NCI-H226 (cell line): ENCODE results near the gene EPSTI1.
"Not testable (repeated sequence)": the region's sequence is repeated elsewhere in the genome, so short reads cannot be mapped to it uniquely, and the experiment has no call there.

ENCODE experiments used
- DNase-seq: peaks from one replicate; pipeline ENCODE4 v3.0.0-alpha.2; 2015

The EPSTI1 gene

GRCh38 chr13:42891591-42891990 lies 100.5 kb downstream of the EPSTI1 start:
- DNase-seq: no peak

GRCh38 chr13:42885325-42885724 lies 106.7 kb downstream of the EPSTI1 start:
- no peak for DNase-seq

- DNase-seq: no peak
Measured at GRCh38 chr13:42883771-42884467, 108.1 kb downstream of the EPSTI1 start.

- DNase-seq: no peak
Measured at GRCh38 chr13:42883142-42883541, 108.9 kb downstream of the EPSTI1 start.

GRCh38 chr13:42880056-42880605 lies 111.9 kb downstream of the EPSTI1 start:
- no peak for DNase-seq

- DNase-seq: no peak
Measured at GRCh38 chr13:42878721-42879120, 113.3 kb downstream of the EPSTI1 start.

- DNase-seq: peak; percentile 62
Measured at GRCh38 chr13:42876887-42877545, 115.0 kb downstream of the EPSTI1 start.

- no peak for DNase-seq
Measured at GRCh38 chr13:42876270-42876714, 115.7 kb downstream of the EPSTI1 start.

- DNase-seq: no peak
Measured at GRCh38 chr13:42875475-42876269, 116.4 kb downstream of the EPSTI1 start.

- no peak for DNase-seq
Measured at GRCh38 chr13:42874221-42874620, 117.8 kb downstream of the EPSTI1 start.

GRCh38 chr13:42873081-42873480 lies 119.0 kb downstream of the EPSTI1 start:
- DNase-seq: no peak

GRCh38 chr13:42867232-42867631 lies 124.8 kb downstream of the EPSTI1 start:
- no peak for DNase-seq

GRCh38 chr13:42865768-42866102 lies 126.3 kb downstream of the EPSTI1 start:
- DNase-seq: no peak

- DNase-seq: no peak
Measured at GRCh38 chr13:42864952-42865767, 126.9 kb downstream of the EPSTI1 start.

- not testable (repeated sequence) for DNase-seq
Measured at GRCh38 chr13:42862370-42862769, 129.7 kb downstream of the EPSTI1 start.

GRCh38 chr13:42860485-42860884 lies 131.6 kb downstream of the EPSTI1 start:
- DNase-seq: no peak

- no peak for DNase-seq
Measured at GRCh38 chr13:42859760-42860159, 132.3 kb downstream of the EPSTI1 start.

- no peak for DNase-seq
Measured at GRCh38 chr13:42855410-42855809, 136.6 kb downstream of the EPSTI1 start.

GRCh38 chr13:42852136-42852535 lies 139.9 kb downstream of the EPSTI1 start:
- no peak for DNase-seq

GRCh38 chr13:42849200-42849599 lies 142.8 kb downstream of the EPSTI1 start:
- DNase-seq: no peak

GRCh38 chr13:42847891-42848663 lies 144.0 kb downstream of the EPSTI1 start:
- no peak for DNase-seq
